OCI-LY7 (cell line): ENCODE results near the gene TMEM119. TPM values are rescaled to one million over a fixed set of nuclear protein-coding genes. Genes with fewer than 3 reads are reported as not detected.

Experiments used
- BruUV-seq: library from RNA; stranded (reverse); fragments of 400-500 nt; replicated peaks from 2 replicates; lab custom pipeline; 2021; lab: Mats Ljungman, UMichigan
- CTCF ChIA-PET: fragments of 300-600 bp; sonication (Branson Sonifier 250); formaldehyde crosslinking; loops from one replicate; lab custom pipeline; 2022; ENCODE audit warnings: antibody characterized with exemption; ENCODE audit not compliant: unreplicated experiment; lab: Charles Lee
- POLR2A ChIA-PET: fragments of 300-600 bp; sonication (Branson Sonifier 250); formaldehyde crosslinking; loops from one replicate; lab custom pipeline; 2022; ENCODE audit warnings: antibody characterized with exemption; lab: Charles Lee
- DNase-seq: peaks from one replicate; pipeline ENCODE4 v3.0.0-alpha.2; 2015; ENCODE audit warnings: low spot score
- H2AFZ ChIP-seq: fragments of 200-600 bp; sonication (generic), shearing (Covaris generic); 2 replicates; pipeline ENCODE4 v1.6.1; 2014; ENCODE audit warnings: mild to moderate bottlenecking, antibody characterized with exemption, low read length, moderate library complexity
- H3K27ac ChIP-seq: fragments of 200-600 bp; sonication (generic); 2 replicates; pipeline ENCODE4 v1.5.1; 2014; ENCODE audit warnings: mixed run types, low read depth, mild to moderate bottlenecking, moderate library complexity, low read length, inconsistent platforms; ENCODE audit not compliant: poor library complexity, severe bottlenecking
- H3K36me3 ChIP-seq: fragments of 200-600 bp; sonication (generic); 2 replicates; pipeline ENCODE4 v1.6.1; 2014; ENCODE audit warnings: mild to moderate bottlenecking, antibody characterized with exemption, low read length, moderate library complexity, mixed read lengths; ENCODE audit not compliant: insufficient read depth
- H3K4me1 ChIP-seq: fragments of 200-600 bp; sonication (generic); 2 replicates; pipeline ENCODE4 v1.5.1; 2014; ENCODE audit warnings: mild to moderate bottlenecking, low read length; ENCODE audit not compliant: insufficient read depth, poor library complexity, severe bottlenecking
- H3K4me2 ChIP-seq: fragments of 200-600 bp; sonication (generic); 2 replicates; pipeline ENCODE4 v1.6.1; 2014; ENCODE audit warnings: mild to moderate bottlenecking, low read length
- H3K4me3 ChIP-seq: fragments of 200-600 bp; sonication (generic); 2 replicates; pipeline ENCODE4 v1.5.1; 2014; ENCODE audit warnings: mild to moderate bottlenecking, low read depth, low read length; ENCODE audit not compliant: poor library complexity, severe bottlenecking
- H3K79me2 ChIP-seq: fragments of 200-600 bp; sonication (generic); 2 replicates; pipeline ENCODE4 v1.6.1; 2016; ENCODE audit warnings: low read depth, mild to moderate bottlenecking, low read length, moderate library complexity, mixed read lengths; ENCODE audit not compliant: insufficient read depth
- H3K9me2 ChIP-seq: fragments of 200-600 bp; sonication (generic); 2 replicates; pipeline ENCODE4 v1.6.1; 2016; ENCODE audit warnings: mild to moderate bottlenecking, low read length, mixed read lengths; ENCODE audit not compliant: insufficient read depth
- H3K9me3 ChIP-seq: fragments of 200-600 bp; sonication (generic); 2 replicates; pipeline ENCODE4 v1.6.1; 2014; ENCODE audit warnings: mild to moderate bottlenecking, mixed run types, low read length, mixed read lengths
- H4K20me1 ChIP-seq: fragments of 200-600 bp; sonication (generic); 2 replicates; pipeline ENCODE4 v1.6.1; 2014; ENCODE audit warnings: mild to moderate bottlenecking, antibody characterized with exemption, low read length, moderate library complexity, mixed read lengths; ENCODE audit not compliant: insufficient read depth
- CTCF ChIP-seq: fragments of 200-600 bp; sonication (generic); conservative IDR thresholded peaks from 2 replicates; pipeline ENCODE4 v1.5.1; 2014; ENCODE audit warnings: mild to moderate bottlenecking, antibody characterized with exemption, low read length, moderate library complexity, mixed read lengths
- EZH2phosphoT487 ChIP-seq: fragments of 200-600 bp; sonication (generic); IDR thresholded peaks from 2 replicates; pipeline ENCODE4 v1.6.1; 2018; ENCODE audit warnings: low read depth, borderline replicate concordance, mild to moderate bottlenecking, mixed run types, antibody characterized with exemption, low read length, moderate library complexity, mixed read lengths
- intact Hi-C: fragments of 100-400 bp; cut with micrococcal nuclease; formaldehyde crosslinking; loops from one replicate; pipeline ENCODE4 v1.10.0; 2022; ENCODE audit not compliant: unreplicated experiment
- total RNA-seq, 2 experiments: library from RNA; depleted of rRNA in 1 of 2; stranded (reverse); fragments of >200 nt in 1 of 2; shearing (Covaris generic) in 1 of 2; gene quantifications; 2 replicates each; pipeline ENCODE4 v1.2.3, GENCODE V29; 2014 to 2022

Gene TMEM119
- total RNA-seq, 2 experiments from 2014 or later, result not detected

GRCh38 chr12:108570743-108571608, 26.9 kb downstream of the TMEM119 start:
- TF ChIP-seq CTCF (peak; percentile 76), EZH2phosphoT487 (no peak)
- intact Hi-C loops, result loop anchor here (1.0 kb wide), 2 partner anchors 47 to 232 kb away; no protein-coding TSS in a partner anchor
- H3K4me2 ChIP-seq, result peak overlapping the region; percentile 83
- no peak overlapping the region for H2AFZ ChIP-seq
- no peak overlapping the region for H3K4me3 ChIP-seq
- H4K20me1 ChIP-seq, result no peaks in the 10 kb centered on the region
- CTCF ChIA-PET, result interaction anchor here (0.7 to 2.3 kb wide), 4 partner anchors 21 to 94 kb away, joined by 3 to 13 read pairs (median 3); no protein-coding TSS in a partner anchor
- DNase-seq, result peak; percentile 75
- H3K9me3 ChIP-seq, result no peaks in the 10 kb centered on the region
- H3K9me2 ChIP-seq, result no peaks in the 10 kb centered on the region
- BruUV-seq, result no TSS peak
- H3K27ac ChIP-seq, result peak overlapping the region; percentile 93
- POLR2A ChIA-PET, result interaction anchor here (0.6 to 15.0 kb wide), 5 partner anchors 49 to 504 kb away, joined by 3 to 309 read pairs (median 6); partner anchors contain the start of gene SELPLG
- peaks cover 83% of the 10 kb centered on the region for H3K4me1 ChIP-seq
- H3K36me3 ChIP-seq, result peaks cover 37% of the 10 kb centered on the region
- H3K79me2 ChIP-seq, result no peaks in the 10 kb centered on the region

- Histone ChIP-seq H4K20me1 (no peaks in the 10 kb centered on the region), H3K79me2 (peaks cover 19% of the 10 kb centered on the region; the same call in 1 of the 2 replicates), H3K9me3 (no peaks in the 10 kb centered on the region), H2AFZ (no peak overlapping the region), H3K4me2 (peak overlapping the region; percentile 83), H3K9me2 (no peaks in the 10 kb centered on the region), H3K27ac (peak overlapping the region; percentile 93), H3K4me1 (peaks cover 99% of the 10 kb centered on the region), H3K4me3 (peak overlapping the region; percentile 15), H3K36me3 (peaks cover 58% of the 10 kb centered on the region)
- intact Hi-C loops, result loop anchor here (2.0 kb wide), 1 partner anchor 66 kb away; no protein-coding TSS in a partner anchor
- POLR2A ChIA-PET, result interaction anchor here (0.6 to 15.0 kb wide), 11 partner anchors 7 to 487 kb away, joined by 3 to 309 read pairs (median 5); partner anchors contain the start of genes SART3, SELPLG and TMEM119
- TSS peak; percentile 89 for BruUV-seq
- CTCF ChIA-PET, result interaction anchor here (0.6 to 1.7 kb wide), 6 partner anchors 9 to 493 kb away, joined by 3 to 10 read pairs (median 3); no protein-coding TSS in a partner anchor
- DNase-seq, result peak; percentile 93
- TF ChIP-seq EZH2phosphoT487 (no peak), CTCF (no peak)
These were observed 29.3 kb downstream of the TMEM119 start for GRCh38 chr12:108568338-108569154.
